BLaER1 treated with 17β-estradiol and CSF1 and Interleukin-3, amounts not matched to agents 10 nM and 100 nM (cell line): Measurements from ENCODE around the gene ADPRM.

Experiments
- H3K27ac ChIP-seq, 11 experiments: shearing (Covaris generic); formaldehyde crosslinking; 2 replicates each; pipeline ENCODE4 v1.8.1; 2022
- H3K27me3 ChIP-seq, 11 experiments: shearing (Covaris generic); formaldehyde crosslinking; 2 replicates each; pipeline ENCODE4 v1.8.1; 2022
- H3K36me3 ChIP-seq, 11 experiments: shearing (Covaris generic); formaldehyde crosslinking; 2 replicates each; pipeline ENCODE4 v1.8.1; 2022
- H3K4me1 ChIP-seq, 10 experiments: shearing (Covaris generic); formaldehyde crosslinking; 2 replicates each; pipeline ENCODE4 v1.8.1; 2022
- H3K4me2 ChIP-seq, 11 experiments: shearing (Covaris generic); formaldehyde crosslinking; 2 replicates each; pipeline ENCODE4 v1.8.1; 2022
- H3K4me3 ChIP-seq, 10 experiments: shearing (Covaris generic); formaldehyde crosslinking; 2 replicates each; pipeline ENCODE4 v1.8.1; 2022
- H3K9ac ChIP-seq, 11 experiments: shearing (Covaris generic); formaldehyde crosslinking; 2 replicates each; pipeline ENCODE4 v1.8.1; 2022
- H3K9me3 ChIP-seq, 11 experiments: shearing (Covaris generic); formaldehyde crosslinking; replicated peaks in 1 of 11; 2 replicates each; pipeline ENCODE4 v1.8.1; 2022
- H4K20me1 ChIP-seq, 11 experiments: shearing (Covaris generic); formaldehyde crosslinking; 2 replicates each; pipeline ENCODE4 v1.8.1; 2022
- Cebpa-rat ChIP-seq, 11 experiments: shearing (Covaris generic); IDR thresholded peaks; 2 replicates each; pipeline ENCODE4 v1.8.1; 2022

ADPRM gene

GRCh38 chr17:10743316-10744009 lies 46.1 kb downstream of the ADPRM start:
- TF ChIP-seq Cebpa-rat (IDR thresholded peaks at IDR 0.05), result no peak
- H3K4me3 ChIP-seq, result no peak overlapping the region
- H3K9me3 ChIP-seq, result no peaks in the 10 kb centered on the region
- H3K4me2 ChIP-seq, result no peak overlapping the region
- no peaks in the 10 kb centered on the region for H3K27me3 ChIP-seq
- H3K27ac ChIP-seq, result no peak overlapping the region
- no peaks in the 10 kb centered on the region for H4K20me1 ChIP-seq
- no peak overlapping the region for H3K9ac ChIP-seq
- H3K4me1 ChIP-seq, result peaks cover 0 to 18% (median 14%) of the 10 kb centered on the region in 10 experiments; a peak in 17 of 20 replicates
- H3K36me3 ChIP-seq, result no peaks in the 10 kb centered on the region

DNA sequence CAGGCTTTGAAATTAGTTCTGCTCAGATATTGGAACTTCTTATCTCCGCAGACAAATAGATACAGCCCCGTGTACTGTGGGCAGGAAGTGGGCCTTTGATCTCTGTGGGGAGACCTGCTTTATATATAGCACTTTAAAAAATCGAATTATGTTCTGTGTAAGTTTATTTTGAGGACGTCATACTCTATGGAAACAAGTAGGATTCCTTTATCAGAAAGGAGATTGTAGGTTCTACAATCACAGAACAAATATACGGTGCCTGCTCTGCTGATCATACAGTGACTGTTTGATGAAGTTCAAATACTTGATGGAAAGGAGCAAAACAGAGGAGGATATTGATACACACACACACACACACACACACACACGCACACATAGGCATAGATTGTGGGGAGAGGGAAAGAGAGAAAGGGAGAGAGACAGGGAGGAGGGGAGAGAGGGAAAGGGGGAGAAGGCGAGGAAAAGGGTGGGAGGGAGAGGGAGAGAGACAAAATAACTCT lies 47.2 kb downstream of the ADPRM start:
- Histone ChIP-seq H3K4me1 (peaks cover 0 to 15% (median 14%) of the 10 kb centered on the region in 10 experiments; a peak in 17 of 20 replicates), H3K27ac (no peak overlapping the region), H3K4me3 (no peak overlapping the region), H3K27me3 (no peaks in the 10 kb centered on the region), H4K20me1 (no peaks in the 10 kb centered on the region), H3K36me3 (no peaks in the 10 kb centered on the region), H3K9ac (no peak overlapping the region; a peak in 1 of 22 replicates), H3K4me2 (peak overlapping the region in 10 of 11 experiments; percentile 10 to 67 (median 63); a peak in 17 of 22 replicates), H3K9me3 (no peaks in the 10 kb centered on the region)
- TF ChIP-seq Cebpa-rat (IDR thresholded peaks at IDR 0.05), result no peak

DNA sequence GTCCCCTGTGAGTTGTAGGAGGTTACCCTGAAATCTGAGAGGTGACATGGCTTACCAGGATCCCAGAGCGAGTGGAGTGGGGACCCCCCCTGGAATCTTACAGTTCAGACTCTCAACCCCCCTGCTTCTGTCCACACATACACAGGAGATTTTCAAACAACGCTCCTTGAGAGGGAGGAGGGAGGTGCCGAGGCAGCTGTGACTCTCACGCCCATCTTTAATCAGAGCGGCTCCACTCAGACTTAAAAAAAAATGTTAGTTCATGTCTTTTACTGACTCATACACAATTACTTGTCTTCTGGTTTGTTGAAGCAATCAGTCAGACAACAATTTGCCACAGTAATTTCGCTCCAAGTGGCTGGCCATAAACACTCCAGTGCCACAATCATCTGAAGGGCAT lies 47.8 kb downstream of the ADPRM start:
- peak overlapping the region in 9 of 11 experiments; percentile 13 to 67 (median 63); a peak in 15 of 22 replicates for H3K4me2 ChIP-seq
- no peaks in the 10 kb centered on the region for H3K27me3 ChIP-seq

DNA sequence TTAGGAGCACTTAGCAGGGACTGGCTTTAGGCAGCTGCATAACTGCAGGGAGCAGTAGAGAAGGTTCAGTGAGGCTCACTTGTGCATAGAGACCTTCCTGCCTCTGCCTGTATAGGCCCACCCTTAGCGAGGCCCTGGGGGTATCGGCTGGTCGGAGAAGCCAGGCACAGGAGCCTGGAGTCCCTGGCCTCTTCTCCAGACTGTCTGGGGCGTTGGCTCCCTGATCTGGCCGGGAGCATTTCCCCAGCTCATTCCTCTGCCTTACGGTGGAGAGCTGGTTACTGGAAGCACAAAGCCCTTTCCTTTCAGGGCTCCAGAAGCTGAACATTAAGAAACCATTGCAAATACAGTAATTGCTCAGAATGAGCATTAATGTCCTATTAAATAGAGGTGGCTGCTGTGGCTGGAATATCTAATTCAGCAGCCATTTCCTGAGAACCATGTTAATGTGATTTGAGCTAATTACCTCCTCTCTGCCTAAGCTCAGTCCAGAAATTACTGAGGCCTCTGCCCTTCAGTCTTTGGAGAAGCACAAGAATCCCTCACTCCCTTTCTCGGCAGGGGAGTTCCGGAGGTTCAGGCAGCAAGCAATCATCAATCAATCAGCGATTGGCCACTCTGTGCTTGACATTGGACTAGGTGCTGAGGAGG lies 51.3 kb downstream of the ADPRM start:
- Histone ChIP-seq H3K36me3 (no peaks in the 10 kb centered on the region), H3K27ac (no peak overlapping the region), H4K20me1 (no peaks in the 10 kb centered on the region), H3K9me3 (no peaks in the 10 kb centered on the region), H3K4me3 (no peak overlapping the region), H3K4me1 (peaks cover 0 to 15% (median 14%) of the 10 kb centered on the region in 10 experiments; a peak in 17 of 20 replicates), H3K9ac (no peak overlapping the region), H3K4me2 (no peak overlapping the region), H3K27me3 (no peaks in the 10 kb centered on the region)
- no peak for TF ChIP-seq Cebpa-rat (IDR thresholded peaks at IDR 0.05)

More for the DNA sequence above, 47.8 kb downstream of the ADPRM start:
- Histone ChIP-seq H3K4me3 (no peak overlapping the region), H3K9ac (no peak overlapping the region), H3K27ac (no peak overlapping the region), H4K20me1 (no peaks in the 10 kb centered on the region), H3K36me3 (no peaks in the 10 kb centered on the region), H3K4me1 (peaks cover 0 to 15% (median 14%) of the 10 kb centered on the region in 10 experiments; a peak in 17 of 20 replicates), H3K9me3 (no peaks in the 10 kb centered on the region)
- no peak for TF ChIP-seq Cebpa-rat (IDR thresholded peaks at IDR 0.05)

- no peaks in the 10 kb centered on the region for H3K9me3 ChIP-seq
- no peak for TF ChIP-seq Cebpa-rat (IDR thresholded peaks at IDR 0.05)
- H3K27me3 ChIP-seq, result no peaks in the 10 kb centered on the region
- no peaks in the 10 kb centered on the region for H4K20me1 ChIP-seq
- no peak overlapping the region for H3K4me2 ChIP-seq
- no peaks in the 10 kb centered on the region for H3K36me3 ChIP-seq
- no peak overlapping the region for H3K27ac ChIP-seq
- H3K4me3 ChIP-seq, result no peak overlapping the region
- H3K4me1 ChIP-seq, result peaks cover 0 to 2% (median 1%) of the 10 kb centered on the region in 10 experiments; a peak in 14 of 20 replicates
- H3K9ac ChIP-seq, result no peak overlapping the region
These were observed 52.8 kb downstream of the ADPRM start for GRCh38 chr17:10750210-10750609.

GRCh38 chr17:10751563-10751962 lies 54.2 kb downstream of the ADPRM start:
- no peaks in the 10 kb centered on the region for H3K36me3 ChIP-seq
- no peak overlapping the region for H3K27ac ChIP-seq
- H3K4me3 ChIP-seq, result no peak overlapping the region
- H3K9me3 ChIP-seq, result no peaks in the 10 kb centered on the region
- no peak for TF ChIP-seq Cebpa-rat (IDR thresholded peaks at IDR 0.05)
- no peaks in the 10 kb centered on the region for H4K20me1 ChIP-seq
- no peaks in the 10 kb centered on the region for H3K27me3 ChIP-seq
- no peak overlapping the region for H3K9ac ChIP-seq
- no peaks in the 10 kb centered on the region for H3K4me1 ChIP-seq
- H3K4me2 ChIP-seq, result no peak overlapping the region

- no peaks in the 10 kb centered on the region for H4K20me1 ChIP-seq
- no peak overlapping the region for H3K27ac ChIP-seq
- H3K27me3 ChIP-seq, result no peaks in the 10 kb centered on the region
- H3K9me3 ChIP-seq, result no peaks in the 10 kb centered on the region
- no peak for TF ChIP-seq Cebpa-rat (IDR thresholded peaks at IDR 0.05)
- no peaks in the 10 kb centered on the region for H3K36me3 ChIP-seq
- H3K4me1 ChIP-seq, result no peaks in the 10 kb centered on the region
- H3K9ac ChIP-seq, result no peak overlapping the region
- no peak overlapping the region for H3K4me3 ChIP-seq
- no peak overlapping the region for H3K4me2 ChIP-seq
These were observed 55.3 kb downstream of the ADPRM start for GRCh38 chr17:10752696-10753095.

DNA sequence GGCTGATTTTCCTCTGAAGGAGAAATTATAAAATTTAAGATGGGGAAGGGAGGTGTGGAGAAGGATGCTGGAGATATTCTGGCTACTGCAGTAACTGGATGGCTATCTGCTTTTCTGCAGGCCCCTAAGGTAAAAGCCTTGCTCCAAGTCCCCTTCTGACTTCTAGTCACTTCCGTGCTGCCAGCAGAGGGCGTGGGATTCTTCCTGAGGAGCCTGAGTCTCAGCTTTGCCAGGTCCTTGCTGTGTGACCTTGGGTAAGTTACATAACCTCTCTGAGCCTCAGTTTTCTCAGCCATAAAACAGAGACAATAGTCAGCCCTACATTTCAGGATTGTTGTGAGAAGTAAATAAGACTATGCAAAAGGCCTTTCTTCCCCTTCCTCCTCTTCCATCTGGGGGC lies 56.7 kb downstream of the ADPRM start:
- no peak overlapping the region for H3K9ac ChIP-seq
- H3K27me3 ChIP-seq, result no peaks in the 10 kb centered on the region
- no peaks in the 10 kb centered on the region for H3K36me3 ChIP-seq
- H3K4me1 ChIP-seq, result no peaks in the 10 kb centered on the region
- no peak overlapping the region for H3K27ac ChIP-seq
- no peaks in the 10 kb centered on the region for H3K9me3 ChIP-seq
- no peak overlapping the region for H3K4me3 ChIP-seq
- no peaks in the 10 kb centered on the region for H4K20me1 ChIP-seq
- no peak for TF ChIP-seq Cebpa-rat (IDR thresholded peaks at IDR 0.05)
- no peak overlapping the region for H3K4me2 ChIP-seq

DNA sequence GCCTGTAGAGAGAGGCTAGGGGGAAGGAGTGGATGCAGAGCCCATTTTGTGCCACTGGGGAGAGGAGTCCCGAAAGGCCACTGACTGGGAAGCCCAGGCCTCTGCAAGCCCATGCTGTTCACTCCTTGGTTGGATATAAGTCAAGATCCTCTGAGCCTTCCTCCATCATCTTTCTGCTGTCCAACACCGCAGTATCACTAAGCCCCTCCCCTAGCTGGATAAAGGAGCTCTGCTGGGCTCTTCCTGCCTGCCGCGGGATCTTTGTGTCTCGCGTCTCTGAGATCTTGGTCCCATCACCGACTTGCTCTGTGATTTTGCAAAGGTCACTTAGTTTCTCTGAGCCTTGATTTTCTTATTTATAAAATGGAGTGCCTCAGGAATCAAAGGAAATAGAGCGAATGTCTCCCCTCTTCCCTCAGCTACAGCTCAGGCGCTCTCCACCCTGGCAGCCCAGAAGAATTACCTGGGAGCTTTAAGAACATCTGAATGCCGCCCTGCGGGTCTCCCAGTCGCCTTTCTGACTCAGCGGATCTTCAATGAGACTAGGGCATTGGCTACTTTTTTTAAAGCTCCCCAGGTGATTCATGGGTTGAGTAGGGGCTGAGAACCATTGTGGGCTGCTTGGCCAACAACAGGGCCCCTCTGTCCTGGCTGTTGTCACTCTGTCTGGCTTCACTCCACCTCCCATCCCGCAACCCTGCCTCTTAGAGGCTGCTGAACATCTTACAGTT lies 57.6 kb downstream of the ADPRM start:
- Histone ChIP-seq H3K27ac (no peak overlapping the region), H3K4me3 (no peak overlapping the region), H3K4me2 (no peak overlapping the region), H3K9ac (no peak overlapping the region), H3K36me3 (no peaks in the 10 kb centered on the region), H3K27me3 (no peaks in the 10 kb centered on the region), H3K9me3 (no peaks in the 10 kb centered on the region), H3K4me1 (no peaks in the 10 kb centered on the region), H4K20me1 (no peaks in the 10 kb centered on the region)
- TF ChIP-seq Cebpa-rat (IDR thresholded peaks at IDR 0.05), result no peak
